SK-N-MC (cell line): ENCODE data around the gene ERCC2.

ENCODE experiments used
- FOXP2 ChIP-seq: optimal IDR thresholded peaks from 2 replicates; pipeline ENCODE3; 2011; ENCODE audit warnings: mild to moderate bottlenecking, moderate library complexity; ENCODE audit not compliant: insufficient read depth; ENCODE audit errors: extremely low read length, control extremely low read depth
- POLR2AphosphoS5 ChIP-seq: IDR thresholded peaks from 2 replicates; pipeline ENCODE4 v1.6.1; 2012; ENCODE audit warnings: mild to moderate bottlenecking, low read depth, low read length, borderline replicate concordance

- TF ChIP-seq FOXP2 (no peak), POLR2AphosphoS5 (no peak; the same call in 1 of the 2 replicates)
Measured at GRCh38 chr19:45303269-45304060, 66.9 kb downstream of the ERCC2 start.
